HG02642 (cell line): ENCODE measurements around the gene ASB4.
"Not testable (repeated sequence)": the region's sequence is repeated elsewhere in the genome, so short reads cannot be mapped to it uniquely, and the experiment has no call there.

Experiments used
- ATAC-seq: cut with Tn5 transposase; IDR thresholded peaks from one replicate; pipeline ENCODE4 v1.9.1; 2021; ENCODE audit warnings: mild to moderate bottlenecking; ENCODE audit not compliant: unreplicated experiment, poor library complexity

ASB4 gene

DNA sequence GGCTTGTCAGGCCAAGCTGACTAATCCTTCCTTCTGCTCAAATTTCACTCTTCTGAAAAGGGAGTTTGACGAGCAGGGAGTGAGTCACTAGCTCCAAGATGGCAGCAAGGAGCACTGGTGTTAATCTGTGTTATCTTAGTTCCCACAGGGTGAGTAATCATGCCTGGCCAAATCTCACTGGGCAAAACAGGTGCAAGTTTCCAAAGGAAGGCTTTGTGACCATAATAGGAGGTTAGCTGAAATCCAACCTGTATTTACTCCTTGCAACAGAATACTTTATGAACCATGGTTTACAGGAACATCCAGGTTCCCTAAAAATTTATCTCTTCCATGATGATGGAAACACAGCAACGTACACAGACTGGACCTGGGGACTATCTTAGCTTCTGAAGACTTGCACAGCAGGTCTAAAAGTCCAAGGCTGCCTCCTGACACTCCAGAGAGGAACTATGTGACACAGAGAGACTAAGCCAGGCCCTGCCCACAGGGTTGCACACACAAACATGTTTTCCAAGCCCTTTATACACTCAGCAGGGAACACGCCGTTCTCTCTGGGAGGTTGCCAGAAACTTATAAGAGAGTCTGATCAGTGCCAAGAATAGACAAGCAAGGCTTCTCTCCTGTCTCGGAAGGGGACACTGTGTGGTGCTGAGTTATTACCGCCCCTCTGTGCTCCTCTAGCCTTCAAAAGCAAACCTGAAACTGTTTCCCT lies 64.2 kb downstream of the ASB4 start:
- ATAC-seq = no peak

DNA sequence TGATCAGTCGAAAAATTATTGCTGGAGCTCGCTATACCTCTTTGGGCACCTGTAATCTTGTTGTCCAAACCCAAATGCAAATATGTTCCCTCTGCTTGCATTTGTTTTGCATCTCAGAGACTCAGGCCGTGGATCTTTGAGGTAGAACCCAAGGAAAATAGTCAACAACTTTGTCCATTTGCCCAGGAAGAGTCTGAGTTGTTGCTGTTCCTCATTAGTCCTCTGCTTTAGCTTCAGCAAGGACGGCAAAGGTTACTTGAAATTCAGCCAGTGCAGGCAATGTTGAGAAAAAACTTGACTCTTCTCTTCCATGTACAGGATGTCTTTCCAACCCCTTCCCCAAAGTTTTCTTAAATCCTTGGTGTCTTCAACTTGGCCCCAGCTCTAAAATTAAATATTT lies 64.8 kb downstream of the ASB4 start:
- ATAC-seq = no peak

DNA sequence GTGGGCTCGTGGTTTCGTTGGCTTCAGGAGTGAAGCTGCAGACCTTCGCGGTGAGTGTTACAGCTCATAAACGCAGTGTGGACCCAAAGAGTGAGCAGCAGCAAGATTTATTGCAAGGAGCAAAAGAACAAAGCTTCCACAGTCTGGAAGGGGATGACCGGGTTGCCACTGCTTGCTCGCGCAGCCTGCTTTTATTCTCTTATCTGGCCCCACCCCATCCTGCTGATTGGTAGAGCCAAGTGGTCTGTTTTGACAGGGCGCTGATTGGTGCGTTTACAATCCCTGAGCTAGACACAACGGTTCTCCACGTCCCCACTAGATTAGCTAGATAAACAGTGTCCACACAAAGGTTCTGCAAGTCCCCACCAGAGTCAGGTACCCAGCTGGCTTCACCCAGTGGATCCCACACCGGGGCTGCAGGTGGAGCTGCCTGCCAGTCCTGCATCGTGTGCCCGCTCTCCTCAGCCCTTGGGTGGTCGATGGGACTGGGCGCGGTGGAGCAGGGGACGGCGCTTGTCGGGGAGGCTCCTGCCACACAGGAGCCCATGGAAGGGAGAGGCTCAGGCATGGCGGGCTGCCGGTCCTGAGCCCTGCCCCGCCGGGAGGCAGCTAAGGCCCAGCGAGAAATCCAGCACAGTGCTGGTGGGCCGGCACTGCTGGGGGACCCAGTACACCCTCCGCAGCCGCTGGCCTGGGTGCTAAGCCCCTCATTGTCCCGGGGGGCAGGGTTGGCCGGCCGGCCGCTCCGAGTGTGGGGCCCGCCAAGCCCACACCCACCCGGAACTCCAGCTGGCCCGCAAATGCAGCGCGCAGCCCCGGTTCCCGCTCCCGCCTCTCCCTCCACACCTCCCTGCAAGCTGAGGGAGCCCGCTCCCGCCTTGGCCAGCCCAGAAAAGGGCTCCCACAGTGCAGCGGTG lies 66.5 kb downstream of the ASB4 start:
- not testable (repeated sequence) for ATAC-seq

DNA sequence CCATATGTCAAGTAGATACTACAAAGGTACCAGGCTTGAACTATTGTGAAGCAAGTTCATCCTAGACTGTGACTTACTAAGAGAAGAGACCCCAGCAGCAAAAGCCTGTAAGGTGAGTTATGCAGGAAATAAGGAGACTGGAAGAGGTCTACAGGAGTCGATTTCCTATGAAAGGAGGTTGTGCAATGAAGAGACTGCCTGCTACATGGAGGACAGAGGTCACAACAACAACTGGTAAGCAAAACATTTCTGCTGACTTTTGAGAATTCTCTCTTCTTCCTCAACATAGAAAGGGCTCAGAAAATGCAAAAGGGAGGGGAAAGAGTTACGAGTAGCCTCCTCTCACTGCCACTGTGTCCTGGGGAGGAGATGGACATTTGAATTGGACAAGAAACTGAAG lies 68.2 kb downstream of the ASB4 start:
- no peak for ATAC-seq

DNA sequence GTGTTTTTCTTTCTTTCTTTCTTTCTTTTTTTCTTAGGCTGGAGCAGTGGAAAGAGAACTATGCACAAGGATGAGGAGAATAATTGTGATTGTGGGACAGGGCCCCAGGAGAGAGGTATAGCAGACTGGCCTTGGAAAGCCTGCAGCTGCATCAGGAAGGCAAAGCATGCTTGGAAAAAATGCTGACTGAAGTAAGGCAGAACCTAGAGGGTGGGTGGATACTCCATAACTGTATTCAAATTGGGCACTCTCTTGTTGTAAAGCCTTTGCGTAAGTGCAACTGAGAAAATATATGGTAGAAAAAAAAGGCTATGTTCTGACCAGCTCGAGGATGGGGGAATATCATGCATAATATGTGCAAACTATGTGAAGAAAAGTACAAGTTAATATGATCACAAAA lies 71.0 kb downstream of the ASB4 start:
- ATAC-seq = no peak

DNA sequence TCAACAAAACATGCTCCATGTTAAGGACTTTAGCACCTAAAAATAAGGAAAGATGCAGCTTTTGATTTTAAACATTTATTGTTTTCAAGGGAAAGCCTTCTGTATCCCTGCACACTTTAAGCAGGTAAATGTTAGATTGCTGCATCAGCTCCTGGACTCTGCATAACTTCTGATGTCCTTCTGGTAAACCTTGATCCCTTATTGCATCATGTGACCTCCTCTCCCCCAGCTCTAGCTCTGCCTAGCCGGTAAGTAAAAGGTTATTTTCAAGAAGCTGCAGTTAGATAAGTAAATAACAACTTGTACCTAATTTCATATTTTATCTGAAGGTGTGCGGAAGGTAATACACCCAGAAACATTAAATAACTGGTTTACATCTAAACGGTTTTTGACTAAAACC lies 73.1 kb downstream of the ASB4 start:
- no peak for ATAC-seq

DNA sequence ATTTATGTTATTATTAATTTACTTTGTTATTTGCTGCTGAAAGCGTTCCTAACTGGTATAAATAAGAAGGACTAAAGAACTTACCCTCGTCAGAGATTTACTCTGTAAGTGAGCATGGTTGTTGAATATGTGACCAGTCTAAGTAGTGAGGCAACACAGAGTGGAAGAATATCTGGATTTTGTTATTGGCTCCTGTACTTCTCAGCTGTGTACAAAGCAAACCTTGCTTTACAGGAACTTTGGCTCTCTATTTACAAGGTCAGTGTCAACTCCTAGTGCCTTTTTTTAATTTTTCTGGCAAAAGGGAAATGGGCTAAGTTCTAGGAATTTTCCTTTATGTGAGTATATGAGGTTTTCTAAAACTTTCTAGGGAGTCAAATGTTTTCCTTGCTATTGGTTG lies 74.9 kb downstream of the ASB4 start:
- ATAC-seq = no peak

DNA sequence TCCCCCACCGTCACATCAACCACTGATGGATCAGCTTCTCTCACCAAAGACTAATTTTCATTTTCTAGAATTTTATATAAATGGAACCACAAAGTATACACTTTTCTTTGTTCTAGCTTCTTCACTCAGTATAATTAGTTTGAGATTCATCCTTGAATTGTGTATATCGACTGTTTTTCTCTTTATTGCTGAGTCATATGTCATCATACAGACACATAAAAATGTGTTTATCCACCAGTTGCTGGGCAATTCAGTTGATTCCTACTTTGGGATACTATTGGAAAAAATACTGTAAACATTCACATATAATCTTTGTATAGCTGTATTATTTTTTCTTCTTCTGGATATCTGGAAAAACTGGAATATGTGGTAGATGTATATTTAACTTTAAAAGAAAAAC lies 84.0 kb downstream of the ASB4 start:
- no peak for ATAC-seq

DNA sequence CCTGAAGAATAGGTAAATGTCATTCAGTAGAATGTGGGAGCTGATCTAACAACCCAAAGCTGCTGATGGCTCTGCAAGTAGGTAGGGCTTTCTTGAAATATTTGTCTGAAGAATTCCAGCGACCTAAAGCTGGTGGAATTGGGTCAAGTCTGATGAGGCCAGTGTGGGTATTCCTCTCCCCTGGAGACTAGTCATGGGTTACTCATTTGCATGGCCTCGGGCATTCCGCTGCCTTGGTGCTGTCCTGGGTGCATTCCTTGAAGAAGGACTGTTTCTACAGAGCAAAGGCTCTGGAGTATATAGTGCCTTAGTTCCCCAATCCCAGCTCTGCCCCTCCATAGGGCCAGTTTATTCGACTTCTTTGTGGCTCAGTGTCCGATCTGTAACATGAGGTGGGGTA lies 91.4 kb downstream of the ASB4 start:
- no peak for ATAC-seq

DNA sequence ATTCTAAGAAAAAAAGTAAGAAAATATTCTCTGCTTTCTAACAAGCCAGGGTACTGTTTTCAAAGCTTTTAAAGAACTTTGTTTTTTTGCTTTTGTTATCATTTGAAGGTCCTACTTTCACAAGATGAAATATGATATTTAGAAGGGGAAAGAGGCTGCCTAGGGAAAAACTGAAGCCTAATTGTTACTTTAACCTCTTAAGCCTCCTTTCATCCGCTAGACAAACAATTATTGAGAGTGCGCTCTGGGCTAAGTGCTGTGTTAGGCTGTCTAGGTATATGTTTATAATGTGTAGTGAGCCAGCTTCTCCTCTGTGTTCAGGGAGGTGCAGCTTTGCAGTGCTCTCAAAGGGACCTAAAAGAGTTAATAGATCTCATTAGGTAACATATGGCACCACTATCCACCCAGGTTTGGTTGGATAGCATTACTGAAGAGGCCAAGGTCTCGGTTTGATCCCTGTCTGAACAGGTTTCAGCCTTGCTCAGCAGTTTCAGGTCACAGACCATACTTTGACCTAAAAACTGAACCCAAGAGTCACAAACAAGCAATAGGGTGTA lies 92.6 kb downstream of the ASB4 start:
- ATAC-seq = no peak

DNA sequence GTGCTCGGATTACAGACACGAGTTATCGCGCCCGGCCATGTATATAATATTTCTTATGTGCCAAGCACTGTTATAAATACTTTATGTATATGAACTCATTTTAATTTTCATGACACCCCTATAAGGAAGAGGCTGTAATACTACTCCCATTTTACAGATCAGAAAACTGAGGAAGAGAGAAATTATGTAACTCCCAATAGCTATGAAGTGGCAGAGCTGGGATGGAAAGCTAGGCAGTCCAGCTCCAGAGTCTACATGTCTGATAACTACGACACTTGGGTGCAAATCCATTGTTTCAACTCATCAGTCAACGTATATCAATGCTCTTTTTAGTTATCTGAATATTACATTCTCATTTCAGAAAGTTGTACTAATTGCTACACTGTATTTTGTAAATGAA lies 93.6 kb downstream of the ASB4 start:
- ATAC-seq = no peak

DNA sequence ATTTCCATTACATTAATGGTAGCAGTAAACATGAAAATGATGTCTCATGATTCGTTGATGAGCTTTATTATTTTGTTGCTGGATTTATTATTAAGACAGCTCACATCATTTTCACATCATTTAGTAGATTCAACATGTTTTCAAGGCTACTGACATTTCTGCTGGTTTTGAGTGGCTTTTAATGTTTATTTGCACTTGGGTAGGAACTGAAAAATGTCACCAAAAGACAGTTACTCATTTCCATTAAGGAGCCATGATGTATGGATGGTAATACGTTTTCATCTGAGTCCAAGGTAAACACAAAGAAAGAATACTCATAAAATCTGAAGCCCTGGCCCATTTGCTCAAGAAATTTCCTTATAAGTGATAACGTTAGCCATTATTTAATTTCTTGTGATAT lies 95.7 kb downstream of the ASB4 start:
- ATAC-seq = no peak

DNA sequence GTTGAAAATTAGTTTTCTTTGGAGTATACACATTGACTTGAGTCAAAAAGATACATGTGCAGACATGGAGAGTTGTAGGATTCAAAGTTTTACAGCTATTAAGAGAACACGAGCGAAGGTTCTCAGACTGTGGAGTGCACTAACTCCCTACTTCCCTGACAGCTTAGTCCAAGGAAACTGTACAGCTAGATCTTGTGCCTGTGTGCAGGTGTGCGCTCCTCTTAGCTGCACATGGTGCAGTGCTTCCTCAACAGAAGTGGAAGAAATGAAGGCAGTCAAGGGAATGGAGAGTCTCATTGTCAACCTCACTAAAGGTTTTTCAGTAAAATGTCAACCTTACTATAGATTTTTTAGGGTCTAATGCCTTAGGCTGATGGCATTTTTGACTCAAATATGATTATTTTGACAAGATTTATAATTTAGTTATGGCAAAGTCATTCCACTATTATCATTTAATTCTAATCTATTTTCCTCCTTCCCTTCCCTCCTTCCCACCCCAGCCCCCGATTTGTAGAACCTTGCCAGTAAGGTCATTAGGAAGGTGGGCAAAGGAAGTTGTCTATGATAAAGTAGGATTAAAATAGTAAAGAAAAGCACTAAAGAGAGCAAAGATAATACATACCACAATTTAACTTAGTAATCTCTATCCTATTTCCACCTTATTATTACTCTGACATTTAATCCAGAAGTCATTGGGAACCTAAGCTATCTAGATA lies 97.0 kb downstream of the ASB4 start:
- ATAC-seq = no peak

DNA sequence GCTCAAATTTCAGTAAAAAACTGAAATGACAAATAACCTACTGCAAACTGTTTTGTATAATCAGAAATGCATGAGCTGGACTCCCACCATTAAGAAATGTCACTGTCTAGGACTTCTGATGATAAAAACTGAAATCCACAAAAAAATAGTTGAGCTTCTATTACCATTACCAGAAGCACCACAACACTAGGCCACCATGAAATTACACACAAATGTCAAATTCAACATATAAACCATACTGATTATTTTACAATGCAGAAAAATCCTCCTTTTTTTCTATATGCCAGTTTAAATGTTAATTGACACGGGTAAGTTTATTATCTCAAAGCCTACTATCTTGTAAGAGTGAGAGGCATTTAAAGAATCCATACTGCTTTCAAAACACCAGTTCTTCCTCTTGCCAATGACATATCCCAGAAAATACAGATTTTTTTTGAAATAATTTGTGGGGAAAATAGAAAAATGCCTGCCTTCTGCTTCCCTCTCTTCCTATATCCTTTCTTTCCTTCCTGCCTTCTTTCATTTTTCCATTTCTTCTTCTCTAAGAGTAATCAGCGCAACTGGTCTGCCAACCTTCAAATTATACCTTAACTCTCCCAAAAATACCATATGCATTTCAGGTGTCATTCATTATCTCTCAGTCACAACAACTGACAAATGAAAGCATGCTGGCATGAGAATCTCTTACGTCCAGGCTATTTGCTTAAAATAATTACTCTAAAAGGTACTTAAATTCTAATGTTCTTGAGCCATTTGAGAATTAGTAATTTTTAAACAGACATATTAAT lies 98.3 kb downstream of the ASB4 start:
- no peak for ATAC-seq

DNA sequence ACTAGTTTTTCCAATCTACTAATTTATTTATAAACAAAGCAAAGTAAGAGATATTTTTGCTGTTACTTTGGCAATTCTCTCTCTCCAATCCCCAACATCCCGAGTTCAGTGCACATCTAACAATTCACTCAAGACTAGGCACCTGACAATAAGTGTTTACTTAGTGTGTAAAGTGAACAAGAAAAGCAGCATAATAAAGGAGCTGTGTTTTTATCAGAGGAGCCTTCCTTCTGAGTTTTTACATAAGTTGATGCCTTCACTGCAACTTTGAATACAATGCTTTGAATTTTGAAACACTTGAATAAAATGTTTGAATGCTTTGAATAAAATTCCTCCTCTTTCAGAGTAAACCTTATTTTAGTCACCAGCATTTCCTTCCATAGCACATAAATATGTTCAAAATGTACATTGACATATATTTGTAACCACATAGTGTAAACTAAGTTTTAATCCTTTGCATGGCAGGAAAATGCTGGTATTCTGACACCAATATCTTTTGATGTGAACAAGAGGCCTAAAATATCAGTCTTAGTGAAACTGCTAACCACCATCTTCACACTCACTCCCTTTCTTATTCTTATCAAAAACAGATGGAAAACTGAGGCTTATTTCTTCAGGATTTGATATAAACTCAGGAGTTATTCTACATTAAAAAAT lies 99.2 kb downstream of the ASB4 start:
- no peak for ATAC-seq

DNA sequence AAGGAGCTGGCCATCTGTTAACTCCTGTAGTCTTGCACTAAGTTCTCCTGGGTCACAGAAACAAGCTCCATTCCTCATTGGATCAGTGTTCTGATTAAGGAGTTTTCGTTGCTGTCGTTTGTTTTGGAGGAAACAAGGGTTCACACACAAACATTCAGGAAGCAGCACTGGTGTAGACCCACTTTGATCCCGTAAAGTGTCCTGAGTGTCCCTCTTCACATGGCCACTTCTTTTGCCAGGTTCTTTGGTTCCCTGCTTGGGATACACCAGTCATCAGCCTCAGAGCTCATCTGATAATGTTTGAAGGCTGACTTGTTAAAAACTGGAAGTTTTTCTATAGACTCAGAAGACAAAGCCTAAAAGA lies 99.7 kb downstream of the ASB4 start:
- ATAC-seq = no peak

DNA sequence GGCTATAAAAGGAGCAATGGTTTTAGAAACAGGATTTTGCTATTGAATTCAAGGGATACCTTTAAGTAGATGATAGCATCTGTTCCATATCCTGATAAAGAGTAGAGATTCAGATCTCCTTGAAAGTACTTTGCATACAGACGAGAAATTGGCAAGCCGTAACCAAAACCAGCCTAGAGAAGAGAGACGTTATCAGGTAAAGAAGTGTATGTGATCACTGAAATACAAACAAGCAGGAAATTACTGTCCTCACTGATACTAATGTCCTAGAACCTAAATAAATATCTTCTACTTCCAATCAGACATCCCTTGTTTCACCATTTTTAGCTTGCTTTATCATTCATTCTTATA lies 101.2 kb downstream of the ASB4 start:
- ATAC-seq = no peak

DNA sequence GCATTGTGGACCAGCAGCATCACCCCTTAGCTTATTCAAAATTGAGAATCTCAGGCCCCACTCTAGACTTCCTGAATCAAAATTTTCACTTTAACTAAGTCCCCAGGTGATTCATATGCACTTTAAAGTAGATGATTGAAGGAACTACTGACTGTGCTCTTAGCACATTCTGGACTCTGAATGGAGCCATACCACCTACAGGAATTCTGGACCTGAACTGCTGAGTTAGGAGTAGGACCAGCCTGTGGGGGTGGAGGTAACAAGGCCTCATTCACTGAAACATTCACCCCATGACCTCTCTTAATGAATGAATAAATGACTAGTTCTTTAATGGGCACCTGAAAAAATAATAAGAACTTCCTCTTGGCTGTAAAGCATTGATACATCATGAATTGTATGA lies 103.3 kb downstream of the ASB4 start:
- ATAC-seq = no peak

DNA sequence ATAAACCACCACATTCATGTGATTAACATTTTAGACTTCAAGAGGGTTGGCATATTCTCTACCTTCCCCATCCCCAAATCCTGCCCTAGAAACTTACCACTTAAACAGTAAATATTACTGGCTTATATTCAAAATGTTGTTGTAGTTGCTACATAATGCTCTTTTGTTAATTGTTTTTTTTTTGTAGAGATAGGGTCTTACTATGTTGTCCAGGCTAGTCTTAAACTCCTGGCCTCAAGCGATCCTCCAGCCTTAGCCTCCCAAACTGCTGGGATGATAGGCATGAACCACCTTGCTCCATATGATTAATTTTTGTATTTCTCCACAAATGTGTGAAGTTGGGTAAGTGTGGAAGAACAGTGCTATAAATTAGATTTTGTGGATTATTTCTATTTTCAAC lies 104.0 kb downstream of the ASB4 start:
- no peak for ATAC-seq
